K562 (cell line): Measurements from ENCODE around the gene DCAF17. TPM values are rescaled to one million over a fixed set of nuclear protein-coding genes. Genes with fewer than 3 reads are reported as not detected.

Source experiments
- CSDE1 ChIP-seq, 2 experiments: fragments of 450-650 bp; IDR thresholded peaks; 2 replicates each; pipeline ENCODE4 v1.6.1; 2016; ENCODE audit warnings: mild to moderate bottlenecking in 1 of 2
- FIP1L1 ChIP-seq: fragments of 200-400 bp; formaldehyde crosslinking; IDR thresholded peaks from 2 replicates; pipeline ENCODE4 v1.6.1; 2018; ENCODE audit warnings: mild to moderate bottlenecking, low read depth, low read length; ENCODE audit not compliant: poor library complexity, severe bottlenecking
- HNRNPK ChIP-seq: fragments of 200-400 bp; formaldehyde crosslinking; IDR thresholded peaks from one replicate; pipeline ENCODE4 v1.6.1; 2018; ENCODE audit warnings: mild to moderate bottlenecking, low read depth, low read length; ENCODE audit not compliant: poor library complexity, severe bottlenecking
- JUN ChIP-seq, 2 experiments: sonication (generic) in 1 of 2; formaldehyde crosslinking in 1 of 2; IDR thresholded peaks; 2 replicates each; pipeline versions ENCODE4 v1.6.1 to v1.8.0; 2012 to 2022; ENCODE audit warnings: borderline replicate concordance in 2 of 2, mild to moderate bottlenecking in 2 of 2, improper control_type of control experiment in 1 of 2, low read depth in 1 of 2, low read length in 1 of 2, missing genetic modification reagents in 1 of 2
- NFRKB ChIP-seq: fragments of 450-650 bp; IDR thresholded peaks from 2 replicates; pipeline ENCODE4 v1.6.1; 2016; ENCODE audit warnings: low read depth
- RB1 ChIP-seq: fragments of 450-650 bp; IDR thresholded peaks from 2 replicates; pipeline ENCODE4 v1.6.1; 2017; ENCODE audit warnings: low read depth, mild to moderate bottlenecking
- polyA plus RNA-seq, 8 experiments: library from polyadenylated mRNA; depleted of rRNA in 4 of 8; stranded (reverse) in 5 of 8; unstranded in 3 of 8; fragments of >200 nt; fragmentation: Nextera tagmentation in 2 of 8; fragmentation: Illumina TruSeq in 1 of 8; extraction: Ambion mirVana in 2 of 8; extraction: Trizol in 1 of 8; gene quantifications; 2 replicates each; pipeline versions ENCODE4 v1.2.1 to v1.2.3, GENCODE V29; 2011 to 2014; ENCODE audit warnings: inconsistent platforms in 1 of 8, missing spikeins in 1 of 8
- total RNA-seq, 7 experiments: library from RNA; depleted of rRNA in 6 of 7; stranded (reverse); fragments of >200 nt in 6 of 7; fragmentation: Illumina TruSeq in 2 of 7; extraction: Trizol in 2 of 7; gene quantifications; 2 replicates each; pipeline versions ENCODE4 v1.2.1 to v1.2.3, GENCODE V29; 2011 to 2021; ENCODE audit warnings: low replicate concordance in 1 of 7
- TF ChIP-seq, protein P1 (sequence below): fragments of 450-650 bp; formaldehyde crosslinking; IDR thresholded peaks from 2 replicates; pipeline ENCODE4 v1.4.0; 2020; ENCODE audit warnings: mild to moderate bottlenecking, mixed read lengths
- TF ChIP-seq, protein P2 (sequence below): IDR thresholded peaks from 2 replicates; pipeline ENCODE4 v1.6.1; 2011; ENCODE audit not compliant: insufficient read length; ENCODE audit errors: extremely low read depth
- TF ChIP-seq, protein P3 (sequence below): fragments of 250-450 bp; sonication (Bioruptor Pico); IDR thresholded peaks from 2 replicates; pipeline ENCODE4 v1.4.0; 2020; ENCODE audit warnings: mild to moderate bottlenecking, moderate library complexity, borderline replicate concordance

DCAF17 gene
- total and polyA plus RNA-seq, 9 of the 15 experiments (the other 6 are each of a cell fraction or from before 2014, with no cell fraction given) = 10.0 to 38.5 (median 27.1) TPM

DNA sequence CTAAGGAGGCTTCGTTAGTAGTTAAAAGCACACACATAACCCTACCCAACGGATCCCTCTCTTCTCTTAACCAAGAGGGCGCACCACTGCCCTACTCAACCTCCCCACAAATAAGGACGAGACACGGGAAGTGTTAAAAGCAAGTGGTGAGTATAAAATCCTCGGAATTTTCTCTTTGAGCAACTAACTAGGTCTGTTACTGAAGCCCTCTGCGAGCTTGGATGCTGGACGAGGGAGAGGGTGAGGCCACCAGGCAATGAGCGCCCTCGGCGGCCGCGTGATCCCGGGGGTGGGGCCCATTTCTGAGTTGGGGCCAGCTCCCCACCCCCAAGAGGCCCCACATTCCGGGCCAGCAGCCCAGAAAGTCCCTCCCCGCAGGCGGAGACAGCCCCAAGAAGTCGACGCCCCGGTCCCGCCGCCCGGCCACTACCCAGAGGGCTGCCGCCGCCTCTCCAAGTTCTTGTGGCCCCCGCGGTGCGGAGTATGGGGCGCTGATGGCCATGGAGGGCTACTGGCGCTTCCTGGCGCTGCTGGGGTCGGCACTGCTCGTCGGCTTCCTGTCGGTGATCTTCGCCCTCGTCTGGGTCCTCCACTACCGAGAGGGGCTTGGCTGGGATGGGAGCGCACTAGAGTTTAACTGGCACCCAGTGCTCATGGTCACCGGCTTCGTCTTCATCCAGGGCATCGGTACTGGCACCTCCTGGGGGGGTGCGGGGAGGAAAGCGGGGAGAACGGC lies 88.2 kb downstream of the DCAF17 start, which contains the start of gene CYBRD1 (continued):
- TF ChIP-seq, protein P1, sequence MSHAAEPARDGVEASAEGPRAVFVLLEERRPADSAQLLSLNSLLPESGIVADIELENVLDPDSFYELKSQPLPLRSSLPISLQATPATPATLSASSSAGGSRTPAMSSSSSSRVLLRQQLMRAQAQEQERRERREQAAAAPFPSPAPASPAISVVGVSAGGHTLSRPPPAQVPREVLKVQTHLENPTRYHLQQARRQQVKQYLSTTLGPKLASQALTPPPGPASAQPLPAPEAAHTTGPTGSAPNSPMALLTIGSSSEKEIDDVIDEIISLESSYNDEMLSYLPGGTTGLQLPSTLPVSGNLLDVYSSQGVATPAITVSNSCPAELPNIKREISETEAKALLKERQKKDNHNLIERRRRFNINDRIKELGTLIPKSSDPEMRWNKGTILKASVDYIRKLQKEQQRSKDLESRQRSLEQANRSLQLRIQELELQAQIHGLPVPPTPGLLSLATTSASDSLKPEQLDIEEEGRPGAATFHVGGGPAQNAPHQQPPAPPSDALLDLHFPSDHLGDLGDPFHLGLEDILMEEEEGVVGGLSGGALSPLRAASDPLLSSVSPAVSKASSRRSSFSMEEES = peak; percentile 63
- TF ChIP-seq CSDE1 (IDR thresholded peaks at IDR 0.05) (peak in 1 of 2 experiments; percentile 13; a peak in 1 of 4 replicates), JUN (IDR thresholded peaks at IDR 0.05; ENCODE audit: borderline replicate concordance, low read depth, low read length) (peak; percentile 11; the same call in 1 of the 2 replicates), JUN (CRISPR knock-in tag; IDR thresholded peaks at IDR 0.05; ENCODE audit: borderline replicate concordance) (no peak), NFRKB (peak; percentile 78), HNRNPK (no peak), RB1 (peak; percentile 83), FIP1L1 (peak; percentile 43)
- TF ChIP-seq, protein P2, sequence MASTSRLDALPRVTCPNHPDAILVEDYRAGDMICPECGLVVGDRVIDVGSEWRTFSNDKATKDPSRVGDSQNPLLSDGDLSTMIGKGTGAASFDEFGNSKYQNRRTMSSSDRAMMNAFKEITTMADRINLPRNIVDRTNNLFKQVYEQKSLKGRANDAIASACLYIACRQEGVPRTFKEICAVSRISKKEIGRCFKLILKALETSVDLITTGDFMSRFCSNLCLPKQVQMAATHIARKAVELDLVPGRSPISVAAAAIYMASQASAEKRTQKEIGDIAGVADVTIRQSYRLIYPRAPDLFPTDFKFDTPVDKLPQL = peak; percentile 10
- TF ChIP-seq, protein P3, sequence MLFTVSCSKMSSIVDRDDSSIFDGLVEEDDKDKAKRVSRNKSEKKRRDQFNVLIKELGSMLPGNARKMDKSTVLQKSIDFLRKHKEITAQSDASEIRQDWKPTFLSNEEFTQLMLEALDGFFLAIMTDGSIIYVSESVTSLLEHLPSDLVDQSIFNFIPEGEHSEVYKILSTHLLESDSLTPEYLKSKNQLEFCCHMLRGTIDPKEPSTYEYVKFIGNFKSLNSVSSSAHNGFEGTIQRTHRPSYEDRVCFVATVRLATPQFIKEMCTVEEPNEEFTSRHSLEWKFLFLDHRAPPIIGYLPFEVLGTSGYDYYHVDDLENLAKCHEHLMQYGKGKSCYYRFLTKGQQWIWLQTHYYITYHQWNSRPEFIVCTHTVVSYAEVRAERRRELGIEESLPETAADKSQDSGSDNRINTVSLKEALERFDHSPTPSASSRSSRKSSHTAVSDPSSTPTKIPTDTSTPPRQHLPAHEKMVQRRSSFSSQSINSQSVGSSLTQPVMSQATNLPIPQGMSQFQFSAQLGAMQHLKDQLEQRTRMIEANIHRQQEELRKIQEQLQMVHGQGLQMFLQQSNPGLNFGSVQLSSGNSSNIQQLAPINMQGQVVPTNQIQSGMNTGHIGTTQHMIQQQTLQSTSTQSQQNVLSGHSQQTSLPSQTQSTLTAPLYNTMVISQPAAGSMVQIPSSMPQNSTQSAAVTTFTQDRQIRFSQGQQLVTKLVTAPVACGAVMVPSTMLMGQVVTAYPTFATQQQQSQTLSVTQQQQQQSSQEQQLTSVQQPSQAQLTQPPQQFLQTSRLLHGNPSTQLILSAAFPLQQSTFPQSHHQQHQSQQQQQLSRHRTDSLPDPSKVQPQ = peak; percentile 66; the same call in 1 of the 2 replicates
